Measurements from ENCODE around the gene RAB4A.

RAB4A gene

GRCh38 chr1:229270547-229271447 is at the start of gene RAB4A:
Gene RAB4A, plus strand, starts transcription at chr1:229271111. Its CDS starts 229 bp downstream, at chr1:229271340.
- in situ Hi-C loops (cut with MboI; ENCODE audit: low sequenced_read_pairs): loop anchor here (25.0 kb wide), 1 partner anchor 217 kb away; no protein-coding TSS in a partner anchor

GRCh38 chr1:229222081-229222480 is 48.8 kb upstream of the RAB4A start:
- in situ Hi-C loops (cut with MboI; ENCODE audit: low sequenced_read_pairs): no loop called here

- in situ Hi-C loops (cut with MboI; ENCODE audit: low sequenced_read_pairs): no loop called here
These were observed 47.4 kb upstream of the RAB4A start for GRCh38 chr1:229223498-229223897.

GRCh38 chr1:229224308-229224707 is 46.6 kb upstream of the RAB4A start:
- in situ Hi-C loops (cut with MboI; ENCODE audit: low sequenced_read_pairs): no loop called here

GRCh38 chr1:229225331-229225782 is 45.6 kb upstream of the RAB4A start:
- in situ Hi-C loops (cut with MboI; ENCODE audit: low sequenced_read_pairs): no loop called here

- in situ Hi-C loops (cut with MboI; ENCODE audit: low sequenced_read_pairs): no loop called here
These were observed 44.1 kb upstream of the RAB4A start for GRCh38 chr1:229226796-229227195.

GRCh38 chr1:229227298-229227919 is 43.5 kb upstream of the RAB4A start:
- in situ Hi-C loops (cut with MboI; ENCODE audit: low sequenced_read_pairs): no loop called here

- in situ Hi-C loops (cut with MboI; ENCODE audit: low sequenced_read_pairs): no loop called here
These were observed 42.4 kb upstream of the RAB4A start for GRCh38 chr1:229228522-229228921.

GRCh38 chr1:229229137-229229720 is 41.7 kb upstream of the RAB4A start:
- in situ Hi-C loops (cut with MboI; ENCODE audit: low sequenced_read_pairs): no loop called here

GRCh38 chr1:229229721-229230139 is 41.2 kb upstream of the RAB4A start:
- in situ Hi-C loops (cut with MboI; ENCODE audit: low sequenced_read_pairs): no loop called here

- in situ Hi-C loops (cut with MboI; ENCODE audit: low sequenced_read_pairs): no loop called here
These were observed 40.6 kb upstream of the RAB4A start for GRCh38 chr1:229230140-229230892.

- in situ Hi-C loops (cut with MboI; ENCODE audit: low sequenced_read_pairs): no loop called here
These were observed 39.8 kb upstream of the RAB4A start for GRCh38 chr1:229230893-229231753.

GRCh38 chr1:229231754-229232119 is 39.2 kb upstream of the RAB4A start:
- in situ Hi-C loops (cut with MboI; ENCODE audit: low sequenced_read_pairs): no loop called here

- in situ Hi-C loops (cut with MboI; ENCODE audit: low sequenced_read_pairs): no loop called here
These were observed 35.9 kb upstream of the RAB4A start for GRCh38 chr1:229234870-229235472.

GRCh38 chr1:229237320-229237719 is 33.6 kb upstream of the RAB4A start:
- in situ Hi-C loops (cut with MboI; ENCODE audit: low sequenced_read_pairs): no loop called here

GRCh38 chr1:229238231-229238630 is 32.7 kb upstream of the RAB4A start:
- in situ Hi-C loops (cut with MboI; ENCODE audit: low sequenced_read_pairs): no loop called here

GRCh38 chr1:229238674-229239415 is 32.1 kb upstream of the RAB4A start:
- in situ Hi-C loops (cut with MboI; ENCODE audit: low sequenced_read_pairs): no loop called here

GRCh38 chr1:229240532-229240931 is 30.4 kb upstream of the RAB4A start:
- in situ Hi-C loops (cut with MboI; ENCODE audit: low sequenced_read_pairs): no loop called here

- in situ Hi-C loops (cut with MboI; ENCODE audit: low sequenced_read_pairs): no loop called here
These were observed 29.5 kb upstream of the RAB4A start for GRCh38 chr1:229241390-229241789.
